ENCODE data around the gene SERPINA5. TPM values are rescaled to one million over a fixed set of nuclear protein-coding genes. Genes with fewer than 3 reads are reported as not detected.

The SERPINA5 gene
- total and polyA plus RNA-seq, 2 of the 13 experiments (the other 11 are each of a cell fraction or from before 2014, with no cell fraction given): 449 to 498 TPM

- TF ChIP-seq SKIL (CRISPR knock-in tag; IDR thresholded peaks at IDR 0.05; ENCODE audit: borderline replicate concordance) (peak; percentile 71; the same call in 1 of the 2 replicates), IRF2 (CRISPR knock-in tag; IDR thresholded peaks at IDR 0.05) (no peak; the same call in 1 of the 2 replicates), FOSL1 (CRISPR knock-in tag; IDR thresholded peaks at IDR 0.05; ENCODE audit: borderline replicate concordance) (peak; percentile 30; the same call in 1 of the 2 replicates), FOXO1 (CRISPR knock-in tag; IDR thresholded peaks at IDR 0.05) (peak; percentile 60; the same call in 1 of the 2 replicates), MEIS2 (CRISPR knock-in tag; IDR thresholded peaks at IDR 0.05) (peak; percentile 70; the same call in 1 of the 2 replicates), ISL2 (CRISPR knock-in tag; IDR thresholded peaks at IDR 0.05) (peak; percentile 97), ZNF225 (CRISPR knock-in tag; IDR thresholded peaks at IDR 0.05) (no peak), SAP130 (CRISPR knock-in tag; IDR thresholded peaks at IDR 0.05; ENCODE audit: low read depth) (peak; percentile 83), TBL1XR1 (IDR thresholded peaks at IDR 0.05; ENCODE audit: borderline replicate concordance, low read length, partially characterized antibody) (peak; percentile 19), ZNF3 (CRISPR knock-in tag; IDR thresholded peaks at IDR 0.05) (no peak), ZNF501 (CRISPR knock-in tag; IDR thresholded peaks at IDR 0.05) (no peak), GATA4 (IDR thresholded peaks at IDR 0.05; ENCODE audit: borderline replicate concordance, low read depth) (peak; percentile 99), TCF7 (IDR thresholded peaks at IDR 0.05; ENCODE audit: low read depth) (peak; percentile 96)
- TF ChIP-seq, protein P1, sequence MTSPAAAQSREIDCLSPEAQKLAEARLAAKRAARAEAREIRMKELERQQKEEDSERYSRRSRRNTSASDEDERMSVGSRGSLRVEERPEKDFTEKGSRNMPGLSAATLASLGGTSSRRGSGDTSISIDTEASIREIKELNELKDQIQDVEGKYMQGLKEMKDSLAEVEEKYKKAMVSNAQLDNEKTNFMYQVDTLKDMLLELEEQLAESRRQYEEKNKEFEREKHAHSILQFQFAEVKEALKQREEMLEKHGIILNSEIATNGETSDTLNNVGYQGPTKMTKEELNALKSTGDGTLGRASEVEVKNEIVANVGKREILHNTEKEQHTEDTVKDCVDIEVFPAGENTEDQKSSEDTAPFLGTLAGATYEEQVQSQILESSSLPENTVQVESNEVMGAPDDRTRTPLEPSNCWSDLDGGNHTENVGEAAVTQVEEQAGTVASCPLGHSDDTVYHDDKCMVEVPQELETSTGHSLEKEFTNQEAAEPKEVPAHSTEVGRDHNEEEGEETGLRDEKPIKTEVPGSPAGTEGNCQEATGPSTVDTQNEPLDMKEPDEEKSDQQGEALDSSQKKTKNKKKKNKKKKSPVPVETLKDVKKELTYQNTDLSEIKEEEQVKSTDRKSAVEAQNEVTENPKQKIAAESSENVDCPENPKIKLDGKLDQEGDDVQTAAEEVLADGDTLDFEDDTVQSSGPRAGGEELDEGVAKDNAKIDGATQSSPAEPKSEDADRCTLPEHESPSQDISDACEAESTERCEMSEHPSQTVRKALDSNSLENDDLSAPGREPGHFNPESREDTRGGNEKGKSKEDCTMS (CRISPR knock-in tag; conservative IDR thresholded peaks at IDR 0.05): no peak
- TF ChIP-seq, protein P2, sequence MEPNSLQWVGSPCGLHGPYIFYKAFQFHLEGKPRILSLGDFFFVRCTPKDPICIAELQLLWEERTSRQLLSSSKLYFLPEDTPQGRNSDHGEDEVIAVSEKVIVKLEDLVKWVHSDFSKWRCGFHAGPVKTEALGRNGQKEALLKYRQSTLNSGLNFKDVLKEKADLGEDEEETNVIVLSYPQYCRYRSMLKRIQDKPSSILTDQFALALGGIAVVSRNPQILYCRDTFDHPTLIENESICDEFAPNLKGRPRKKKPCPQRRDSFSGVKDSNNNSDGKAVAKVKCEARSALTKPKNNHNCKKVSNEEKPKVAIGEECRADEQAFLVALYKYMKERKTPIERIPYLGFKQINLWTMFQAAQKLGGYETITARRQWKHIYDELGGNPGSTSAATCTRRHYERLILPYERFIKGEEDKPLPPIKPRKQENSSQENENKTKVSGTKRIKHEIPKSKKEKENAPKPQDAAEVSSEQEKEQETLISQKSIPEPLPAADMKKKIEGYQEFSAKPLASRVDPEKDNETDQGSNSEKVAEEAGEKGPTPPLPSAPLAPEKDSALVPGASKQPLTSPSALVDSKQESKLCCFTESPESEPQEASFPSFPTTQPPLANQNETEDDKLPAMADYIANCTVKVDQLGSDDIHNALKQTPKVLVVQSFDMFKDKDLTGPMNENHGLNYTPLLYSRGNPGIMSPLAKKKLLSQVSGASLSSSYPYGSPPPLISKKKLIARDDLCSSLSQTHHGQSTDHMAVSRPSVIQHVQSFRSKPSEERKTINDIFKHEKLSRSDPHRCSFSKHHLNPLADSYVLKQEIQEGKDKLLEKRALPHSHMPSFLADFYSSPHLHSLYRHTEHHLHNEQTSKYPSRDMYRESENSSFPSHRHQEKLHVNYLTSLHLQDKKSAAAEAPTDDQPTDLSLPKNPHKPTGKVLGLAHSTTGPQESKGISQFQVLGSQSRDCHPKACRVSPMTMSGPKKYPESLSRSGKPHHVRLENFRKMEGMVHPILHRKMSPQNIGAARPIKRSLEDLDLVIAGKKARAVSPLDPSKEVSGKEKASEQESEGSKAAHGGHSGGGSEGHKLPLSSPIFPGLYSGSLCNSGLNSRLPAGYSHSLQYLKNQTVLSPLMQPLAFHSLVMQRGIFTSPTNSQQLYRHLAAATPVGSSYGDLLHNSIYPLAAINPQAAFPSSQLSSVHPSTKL (CRISPR knock-in tag; IDR thresholded peaks at IDR 0.05): peak; percentile 96
- TF ChIP-seq, protein P3, sequence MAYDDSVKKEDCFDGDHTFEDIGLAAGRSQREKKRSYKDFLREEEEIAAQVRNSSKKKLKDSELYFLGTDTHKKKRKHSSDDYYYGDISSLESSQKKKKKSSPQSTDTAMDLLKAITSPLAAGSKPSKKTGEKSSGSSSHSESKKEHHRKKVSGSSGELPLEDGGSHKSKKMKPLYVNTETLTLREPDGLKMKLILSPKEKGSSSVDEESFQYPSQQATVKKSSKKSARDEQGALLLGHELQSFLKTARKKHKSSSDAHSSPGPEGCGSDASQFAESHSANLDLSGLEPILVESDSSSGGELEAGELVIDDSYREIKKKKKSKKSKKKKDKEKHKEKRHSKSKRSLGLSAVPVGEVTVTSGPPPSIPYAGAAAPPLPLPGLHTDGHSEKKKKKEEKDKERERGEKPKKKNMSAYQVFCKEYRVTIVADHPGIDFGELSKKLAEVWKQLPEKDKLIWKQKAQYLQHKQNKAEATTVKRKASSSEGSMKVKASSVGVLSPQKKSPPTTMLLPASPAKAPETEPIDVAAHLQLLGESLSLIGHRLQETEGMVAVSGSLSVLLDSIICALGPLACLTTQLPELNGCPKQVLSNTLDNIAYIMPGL (CRISPR knock-in tag; IDR thresholded peaks at IDR 0.05; ENCODE audit: borderline replicate concordance in 1 of 2, low read depth in 1 of 2): no peak; a peak in 1 of 4 replicates
Observed at GRCh38 chr14:94636744-94637412, 55.7 kb downstream of the SERPINA5 start (continued).
